Tibial nerve (tissue), 4 donors: Measurements from ENCODE around the gene MEX3C. TPM values are rescaled to one million over a fixed set of nuclear protein-coding genes. Genes with fewer than 3 reads are reported as not detected.
A peak's percentile ranks its signal among the peaks of the same experiment; 100 is the strongest.

ENCODE experiments used
- DNase-seq, 2 donors: peaks; one replicate each; pipeline ENCODE4 v3.0.0-alpha.2; 2019; ENCODE audit warnings: low spot score in 2 of 2
- H3K27ac ChIP-seq, 4 donors: fragments of 200-600 bp; sonication (generic) in 3 of 4; one replicate each; pipeline ENCODE4 v1.5.1; 2017 to 2019; ENCODE audit warnings: mild to moderate bottlenecking in 1 of 4
- H3K27me3 ChIP-seq, 2 donors: fragments of 200-600 bp; sonication (generic) in 1 of 2; one replicate each; pipeline versions ENCODE4 v1.5.1 to v1.6.0; 2017 to 2019
- H3K36me3 ChIP-seq, 3 donors: fragments of 200-600 bp; sonication (generic); one replicate each; pipeline ENCODE4 v1.5.1; 2018 to 2019
- H3K4me1 ChIP-seq, 4 donors: fragments of 200-600 bp; sonication (generic) in 3 of 4; one replicate each; pipeline ENCODE4 v1.5.1; 2017 to 2019
- H3K4me3 ChIP-seq, 4 donors: fragments of 200-600 bp; sonication (generic) in 3 of 4; one replicate each; pipeline ENCODE4 v1.5.1; 2017 to 2019; ENCODE audit warnings: mild to moderate bottlenecking in 1 of 4, moderate library complexity in 1 of 4
- H3K9me3 ChIP-seq, 4 donors: fragments of 200-600 bp; sonication (generic) in 3 of 4; one replicate each; pipeline ENCODE4 v1.5.1; 2017 to 2019
- CTCF ChIP-seq, 5 experiments: fragments of 200-600 bp in 3 of 5; fragments of 450-650 bp in 2 of 5; sonication (generic) in 3 of 5; IDR thresholded peaks; one replicate each; pipeline ENCODE4 v1.5.1; 2016 to 2019; ENCODE audit warnings: antibody characterized with exemption in 5 of 5, mild to moderate bottlenecking in 3 of 5, moderate library complexity in 2 of 5
- EP300 ChIP-seq, 2 donors: sonication (generic); formaldehyde crosslinking; IDR thresholded peaks; one replicate each; pipeline ENCODE4 v1.6.1; 2017; ENCODE audit warnings: antibody characterized with exemption in 2 of 2, mild to moderate bottlenecking in 1 of 2
- POLR2A ChIP-seq, 2 donors: fragments of 450-650 bp; IDR thresholded peaks; one replicate each; pipeline ENCODE4 v1.6.1; 2017; ENCODE audit warnings: antibody characterized with exemption in 2 of 2, mild to moderate bottlenecking in 2 of 2, moderate library complexity in 2 of 2
- WGBS, 2 donors: methylation state at CpG; one replicate each; pipeline ENCODE4 v1.1.5; 2018; 5-methylcytosine and 5-hydroxymethylcytosine counted together
- total RNA-seq, 4 donors: library from RNA; depleted of rRNA; stranded (reverse); fragments of >200 nt; gene quantifications; one replicate each; pipeline ENCODE4 v1.1.0, GENCODE V29; 2016

Gene MEX3C
- total RNA-seq, 4 donors from 2014 or later: 24.0 to 32.8 (median 28.5) TPM

- no peak for DNase-seq
- no peaks in the 10 kb centered on the region for H3K36me3 ChIP-seq
- no peaks in the 10 kb centered on the region for H3K27me3 ChIP-seq
- no peaks in the 10 kb centered on the region for H3K9me3 ChIP-seq
- peaks cover 0 to 16% (median 7%) of the 10 kb centered on the region in 4 donors for H3K4me1 ChIP-seq
- WGBS, 2 donors: 54 to 55% methylated on average over 2 of the region's 2 CpGs
- peak overlapping the region in 1 of 4 donors; percentile 75 for H3K27ac ChIP-seq
- TF ChIP-seq EP300 (IDR thresholded peaks at IDR 0.05): no peak
- TF ChIP-seq POLR2A (IDR thresholded peaks at IDR 0.05): no peak
- TF ChIP-seq CTCF (IDR thresholded peaks at IDR 0.05): no peak
- no peak overlapping the region for H3K4me3 ChIP-seq
Observed at GRCh38 chr18:51212606-51213005, 15.1 kb upstream of the MEX3C start.

- Histone ChIP-seq H3K4me1 (peaks cover 0 to 16% (median 7%) of the 10 kb centered on the region in 4 donors), H3K36me3 (no peaks in the 10 kb centered on the region), H3K27me3 (no peaks in the 10 kb centered on the region), H3K27ac (peak overlapping the region in 2 of 4 donors; percentile 60 to 75), H3K4me3 (no peak overlapping the region), H3K9me3 (no peaks in the 10 kb centered on the region)
- TF ChIP-seq EP300 (IDR thresholded peaks at IDR 0.05) (peak in 1 of 2 donors; percentile 83), CTCF (IDR thresholded peaks at IDR 0.05) (no peak)
- DNase-seq: peak; percentile 15 to 33
- WGBS, 2 donors: 4 to 6% methylated on average over 4 of the region's 4 CpGs
Observed at GRCh38 chr18:51211552-51211951, 14.1 kb upstream of the MEX3C start.

- H3K27ac ChIP-seq: peak overlapping the region; percentile 90 to 99 (median 98)
- H3K27me3 ChIP-seq: no peaks in the 10 kb centered on the region
- peaks cover 0 to 3% (median 0%) of the 10 kb centered on the region in 4 donors for H3K9me3 ChIP-seq
- 0 to 1% methylated on average over 35 to 83 of the region's 102 CpGs for WGBS, 2 donors
- TF ChIP-seq CTCF (IDR thresholded peaks at IDR 0.05) (no peak), POLR2A (IDR thresholded peaks at IDR 0.05) (no peak), EP300 (IDR thresholded peaks at IDR 0.05) (no peak)
- DNase-seq: peak in 1 of 2 donors; percentile 22
- H3K36me3 ChIP-seq: peaks cover 0 to 2% (median 0%) of the 10 kb centered on the region in 3 donors
- peaks cover 0 to 40% (median 27%) of the 10 kb centered on the region in 4 donors for H3K4me1 ChIP-seq
- peak overlapping the region; percentile 55 to 87 (median 80) for H3K4me3 ChIP-seq
Observed at GRCh38 chr18:51196811-51197660, 445 bp downstream of the MEX3C start.

- peak overlapping the region; percentile 90 to 99 (median 98) for H3K27ac ChIP-seq
- H3K36me3 ChIP-seq: no peaks in the 10 kb centered on the region
- peaks cover 0 to 3% (median 0%) of the 10 kb centered on the region in 4 donors for H3K9me3 ChIP-seq
- peak overlapping the region; percentile 55 to 87 (median 80) for H3K4me3 ChIP-seq
- TF ChIP-seq CTCF (IDR thresholded peaks at IDR 0.05) (peak in 1 of 5 experiments; percentile 15), POLR2A (IDR thresholded peaks at IDR 0.05) (no peak), EP300 (IDR thresholded peaks at IDR 0.05) (peak in 1 of 2 donors; percentile 24)
- H3K4me1 ChIP-seq: peaks cover 0 to 48% (median 29%) of the 10 kb centered on the region in 4 donors
- WGBS, 2 donors: 0 to 1% methylated on average over 38 to 64 of the region's 67 CpGs
- H3K27me3 ChIP-seq: no peaks in the 10 kb centered on the region
- DNase-seq: peak; percentile 32 to 52
Observed at GRCh38 chr18:51196118-51196810, 1.2 kb downstream of the MEX3C start.
